GM18951 (cell line): ENCODE results near the gene CYP2A13.
"Not testable (repeated sequence)": the region's sequence is repeated elsewhere in the genome, so short reads cannot be mapped to it uniquely, and the experiment has no call there.

Source experiments
- POLR2A ChIP-seq: IDR thresholded peaks from 4 replicates; pipeline ENCODE4 v1.6.1; 2011; ENCODE audit warnings: mild to moderate bottlenecking; ENCODE audit not compliant: insufficient read length, insufficient read depth; ENCODE audit errors: extremely low read depth
- in situ Hi-C: fragments of 300-500 bp; cut with MboI; formaldehyde crosslinking; loops from one replicate; pipeline ENCODE4 v1.12.0; 2022; ENCODE audit warnings: low sequenced_read_pairs, mixed read lengths, inconsistent platforms; ENCODE audit not compliant: unreplicated experiment

CYP2A13 gene, protein sequence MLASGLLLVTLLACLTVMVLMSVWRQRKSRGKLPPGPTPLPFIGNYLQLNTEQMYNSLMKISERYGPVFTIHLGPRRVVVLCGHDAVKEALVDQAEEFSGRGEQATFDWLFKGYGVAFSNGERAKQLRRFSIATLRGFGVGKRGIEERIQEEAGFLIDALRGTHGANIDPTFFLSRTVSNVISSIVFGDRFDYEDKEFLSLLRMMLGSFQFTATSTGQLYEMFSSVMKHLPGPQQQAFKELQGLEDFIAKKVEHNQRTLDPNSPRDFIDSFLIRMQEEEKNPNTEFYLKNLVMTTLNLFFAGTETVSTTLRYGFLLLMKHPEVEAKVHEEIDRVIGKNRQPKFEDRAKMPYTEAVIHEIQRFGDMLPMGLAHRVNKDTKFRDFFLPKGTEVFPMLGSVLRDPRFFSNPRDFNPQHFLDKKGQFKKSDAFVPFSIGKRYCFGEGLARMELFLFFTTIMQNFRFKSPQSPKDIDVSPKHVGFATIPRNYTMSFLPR

DNA sequence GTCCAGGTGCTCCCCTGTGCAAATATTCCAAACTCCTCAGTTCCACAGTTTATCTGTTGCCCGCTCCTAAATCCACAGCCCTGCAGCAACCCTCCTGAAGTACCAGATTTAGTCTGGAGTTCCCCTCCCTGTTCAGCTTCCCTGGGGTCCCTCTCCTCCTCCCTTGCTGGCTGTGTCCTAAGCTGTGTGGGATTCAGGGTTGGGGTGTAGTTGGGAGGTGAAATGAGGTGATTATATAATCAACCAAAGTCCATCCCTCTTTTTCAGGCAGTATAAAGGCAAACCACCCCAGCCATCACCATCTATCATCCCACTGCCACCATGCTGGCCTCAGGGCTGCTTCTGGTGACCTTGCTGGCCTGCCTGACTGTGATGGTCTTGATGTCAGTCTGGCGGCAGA, at the start of gene CYP2A13:
CYP2A13 (plus strand) TSS at position 301 of the 400 bp plus-strand sequence; CDS start at position 322, 21 bp downstream.
- in situ Hi-C loops, result no loop called here
- TF ChIP-seq POLR2A, result no peak

- in situ Hi-C loops, result no loop called here
- TF ChIP-seq POLR2A, result no peak
These were observed 48.4 kb upstream of the CYP2A13 start for GRCh38 chr19:41039806-41040205.

DNA sequence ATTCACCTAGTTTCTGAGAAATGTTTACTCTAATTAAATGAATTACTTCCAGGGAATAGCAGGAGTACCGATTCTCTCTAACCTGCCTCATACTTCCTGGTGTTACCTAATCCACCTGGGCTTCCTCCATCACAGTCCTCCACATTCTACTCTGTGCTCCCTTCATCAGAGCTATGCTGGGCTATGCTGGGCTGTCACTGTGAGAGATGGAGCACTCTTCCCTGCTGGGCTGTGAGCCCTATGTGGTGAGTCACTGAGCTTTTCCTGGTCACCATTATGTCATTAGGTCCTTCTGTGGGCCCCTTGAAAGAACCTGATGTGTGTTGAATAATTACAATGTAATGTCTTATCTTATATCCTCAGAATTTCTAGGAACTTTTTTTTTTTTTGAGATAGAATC, 43.2 kb upstream of the CYP2A13 start:
- in situ Hi-C loops, result not testable (repeated sequence)

- in situ Hi-C loops, result no loop called here
- TF ChIP-seq POLR2A, result no peak
These were observed 37.8 kb upstream of the CYP2A13 start for GRCh38 chr19:41050426-41050825.

DNA sequence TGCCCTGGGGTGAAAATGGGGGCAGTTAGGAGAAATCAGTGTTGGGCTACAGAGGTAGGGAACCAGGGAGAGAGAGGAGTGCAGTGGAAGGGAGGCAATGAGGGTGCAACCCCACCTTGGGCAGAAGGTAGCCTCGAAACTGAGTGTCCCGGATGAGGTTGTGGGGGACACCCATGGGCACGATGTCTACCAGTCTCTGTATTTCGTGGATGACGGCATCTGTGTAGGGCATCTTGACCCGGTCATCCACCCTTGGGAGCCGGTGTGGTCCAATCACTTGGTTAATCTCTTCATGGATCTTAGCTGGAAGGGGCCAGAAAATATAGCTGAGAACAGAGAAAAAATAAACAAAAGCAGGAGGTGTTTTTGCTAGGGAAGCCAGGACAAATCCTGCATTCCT, 36.1 kb upstream of the CYP2A13 start:
- in situ Hi-C loops, result not testable (repeated sequence)

DNA sequence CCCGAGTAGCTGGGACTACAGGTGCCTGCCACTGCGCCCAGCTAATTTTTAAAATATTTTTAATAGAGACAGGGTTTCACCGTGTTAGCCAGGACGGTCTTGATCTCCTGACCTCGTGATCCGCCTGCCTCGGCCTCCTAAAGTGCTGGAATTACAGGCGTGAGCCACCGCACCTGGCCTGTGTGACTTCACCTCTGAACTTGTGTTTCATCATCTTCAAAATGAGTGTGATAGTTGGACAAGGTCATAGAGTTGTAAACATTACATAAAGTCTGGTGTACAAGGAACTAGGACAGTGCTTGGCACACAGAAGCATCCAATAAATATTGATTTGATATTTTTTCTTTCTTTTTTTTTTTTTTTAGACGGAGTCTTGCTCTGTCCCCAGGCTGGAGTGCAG, 34.9 kb upstream of the CYP2A13 start:
- in situ Hi-C loops, result not testable (repeated sequence)

DNA sequence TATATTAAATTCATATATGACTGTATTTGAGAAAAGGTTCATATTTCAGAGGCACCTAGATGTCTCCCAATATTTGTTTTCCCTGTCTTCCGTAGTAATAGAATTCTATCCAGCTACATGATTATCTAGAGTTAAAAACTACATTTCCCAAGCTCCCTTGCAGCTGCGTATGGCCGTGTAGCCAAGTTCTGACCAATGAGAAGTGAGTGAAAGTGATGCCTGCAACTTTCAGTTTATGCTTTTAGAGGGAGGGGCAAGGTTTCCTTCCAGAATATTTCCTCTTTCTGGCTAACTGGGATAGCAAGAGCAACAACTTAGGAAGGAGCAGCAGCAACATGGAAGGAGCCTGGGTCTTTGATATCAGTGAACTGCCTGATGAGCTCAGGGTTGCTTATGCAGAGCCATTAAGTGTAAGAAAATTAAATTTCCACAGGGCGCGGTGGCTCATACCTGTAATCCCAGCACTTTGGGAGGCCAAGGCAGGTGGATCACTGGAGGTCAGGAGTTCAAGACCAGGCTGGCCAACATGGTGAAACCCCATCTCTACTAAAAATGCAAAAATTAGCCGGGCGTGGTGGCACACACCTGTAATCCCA, 23.2 kb upstream of the CYP2A13 start:
- in situ Hi-C loops, result no loop called here
- TF ChIP-seq POLR2A, result no peak

DNA sequence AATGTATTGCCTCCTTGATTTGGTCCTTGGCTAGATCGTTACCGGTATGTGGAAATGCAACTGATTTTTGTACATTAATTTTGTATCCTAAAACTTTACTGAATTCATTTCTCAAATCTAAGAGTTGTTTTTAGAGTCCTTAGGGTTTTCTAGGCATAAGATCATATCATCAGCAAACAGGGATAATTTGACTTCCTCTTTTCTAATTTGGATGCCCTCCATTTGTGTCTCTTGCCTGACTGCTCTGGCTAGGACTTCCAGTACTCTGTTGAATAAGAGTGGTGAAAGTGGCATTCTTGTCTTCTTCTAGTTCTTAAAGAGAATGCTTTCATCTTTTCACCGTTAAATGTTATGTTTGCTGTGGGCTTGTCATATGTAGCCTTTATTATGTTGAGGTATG, 12.0 kb upstream of the CYP2A13 start:
- in situ Hi-C loops, result no loop called here
- TF ChIP-seq POLR2A, result no peak

DNA sequence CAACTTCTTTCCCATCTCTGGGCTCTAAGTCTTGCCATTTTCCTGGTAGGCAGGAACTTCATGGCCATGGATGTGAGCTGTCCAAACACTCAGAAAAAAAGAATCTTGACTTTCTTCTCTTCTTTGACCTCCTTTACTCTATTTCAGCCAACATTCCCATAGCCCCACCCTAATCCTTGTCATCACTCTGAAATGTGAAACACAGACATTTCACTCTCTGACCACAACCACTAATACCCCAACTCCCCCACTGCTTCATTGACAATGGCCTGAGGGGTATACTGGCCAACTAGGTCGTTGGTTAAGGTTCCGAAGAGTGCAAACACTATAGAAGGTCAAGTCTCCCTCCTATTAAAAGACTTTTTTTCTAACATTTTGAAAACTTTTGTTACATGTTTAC, 4.7 kb upstream of the CYP2A13 start:
- TF ChIP-seq POLR2A, result no peak
- in situ Hi-C loops, result no loop called here

DNA sequence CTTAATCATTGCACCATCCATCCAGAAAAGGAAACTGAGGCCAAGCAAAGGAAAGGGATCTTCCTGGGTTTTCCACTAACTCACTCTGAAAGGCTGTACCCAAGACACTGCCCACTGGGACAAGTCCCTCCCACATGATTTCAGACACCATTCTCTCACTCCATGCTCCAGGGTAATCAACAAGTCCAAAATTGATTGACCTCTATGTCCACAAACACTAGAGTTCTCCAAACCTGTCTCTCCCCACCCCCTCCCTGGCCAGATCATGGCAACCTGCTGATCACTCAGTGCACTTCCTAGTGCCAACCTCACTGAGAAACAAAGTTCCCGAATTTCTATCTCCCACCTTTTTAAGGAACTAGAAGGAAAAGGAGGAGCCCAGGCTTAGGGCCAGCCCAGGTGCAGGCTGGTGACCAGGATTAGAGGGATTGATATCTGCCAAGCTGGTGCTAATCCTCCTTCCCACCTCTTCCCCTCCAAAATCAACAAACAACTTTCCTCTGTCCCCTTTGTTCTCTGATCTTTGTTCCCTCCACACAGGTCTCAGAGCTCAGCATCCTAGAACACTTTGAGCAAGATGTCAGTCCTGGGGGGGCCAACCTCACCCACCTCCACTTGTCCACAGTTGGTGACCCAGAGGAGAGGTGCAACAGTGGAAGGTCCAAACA, 2.4 kb upstream of the CYP2A13 start:
- no peak for TF ChIP-seq POLR2A
- in situ Hi-C loops, result no loop called here

GRCh38 chr19:41089959-41090358, 1.7 kb downstream of the CYP2A13 start:
- TF ChIP-seq POLR2A, result no peak
- in situ Hi-C loops, result no loop called here

DNA sequence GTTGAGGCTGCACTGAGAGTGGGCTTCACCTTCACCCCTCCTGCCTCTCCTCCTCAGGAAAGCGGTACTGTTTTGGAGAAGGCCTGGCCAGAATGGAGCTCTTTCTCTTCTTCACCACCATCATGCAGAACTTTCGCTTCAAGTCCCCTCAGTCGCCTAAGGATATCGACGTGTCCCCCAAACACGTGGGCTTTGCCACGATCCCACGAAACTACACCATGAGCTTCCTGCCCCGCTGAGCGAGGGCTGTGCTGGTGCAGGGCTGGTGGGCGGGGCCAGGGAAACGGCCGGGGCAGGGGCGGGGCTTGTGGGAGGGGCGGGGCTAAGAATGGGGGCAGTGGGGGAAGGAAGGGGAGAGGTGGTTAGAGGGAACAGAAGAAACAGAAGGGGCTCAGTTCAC, 7.5 kb downstream of the CYP2A13 start:
- in situ Hi-C loops, result no loop called here
- no peak for TF ChIP-seq POLR2A

- in situ Hi-C loops, result no loop called here
- TF ChIP-seq POLR2A, result no peak
These were observed 8.1 kb downstream of the CYP2A13 start for GRCh38 chr19:41096353-41096752.

GRCh38 chr19:41097302-41097701, 9.1 kb downstream of the CYP2A13 start:
- in situ Hi-C loops, result no loop called here
- TF ChIP-seq POLR2A, result no peak

- no peak for TF ChIP-seq POLR2A
- in situ Hi-C loops, result no loop called here
These were observed 10.5 kb downstream of the CYP2A13 start for GRCh38 chr19:41098762-41099161.

- in situ Hi-C loops, result not testable (repeated sequence)
These were observed 14.0 kb downstream of the CYP2A13 start for GRCh38 chr19:41102210-41102609.
